C4-2B (cell line): ENCODE measurements around the gene ZFAND3.

Experiments
- H3K27ac ChIP-seq: fragments of 450-650 bp; 2 replicates; pipeline ENCODE4 v1.5.1; 2017
- ZFX ChIP-seq: fragments of 450-650 bp; IDR thresholded peaks from 2 replicates; pipeline ENCODE4 v1.6.1; 2017
- TF ChIP-seq, protein P1 (sequence below): fragments of 450-650 bp; conservative IDR thresholded peaks from 2 replicates; pipeline ENCODE4 v1.5.1; 2017; ENCODE audit warnings: mild to moderate bottlenecking

The ZFAND3 gene

DNA sequence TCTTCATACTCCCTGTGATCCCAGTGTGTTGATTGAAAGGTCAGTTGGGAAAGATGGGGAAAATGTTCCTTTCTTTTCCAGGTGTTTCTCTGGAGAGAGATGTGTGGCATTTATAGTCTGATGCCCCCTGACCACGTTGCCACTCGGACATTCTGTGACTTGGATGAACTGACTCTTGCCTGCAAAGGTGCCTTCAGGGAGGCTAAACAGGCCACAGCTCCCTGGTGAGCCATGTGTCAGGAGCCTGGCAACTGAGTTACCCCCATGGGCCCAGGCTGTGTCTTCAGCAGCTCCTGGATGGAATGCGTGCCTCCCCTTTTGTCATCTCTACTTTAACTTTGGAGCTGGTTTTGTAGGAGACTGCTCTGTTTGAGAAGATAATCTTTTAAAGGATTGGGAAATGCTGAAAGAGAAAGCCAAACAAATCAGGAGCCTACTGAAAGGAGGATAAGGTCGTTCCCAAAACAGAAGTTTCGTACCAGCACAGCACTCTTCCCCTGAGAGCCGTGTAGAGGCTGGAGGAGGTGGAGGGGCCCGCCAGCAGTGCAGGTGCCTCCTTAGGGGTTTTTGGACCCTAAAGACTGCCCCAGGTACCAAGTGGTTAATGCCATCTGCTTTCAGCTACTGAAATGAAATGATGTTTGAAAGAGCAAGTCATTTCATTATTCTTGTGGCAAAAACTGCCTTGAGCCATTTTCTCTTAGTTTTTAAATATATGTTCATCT, 322.8 kb downstream of the ZFAND3 start:
- H3K27ac ChIP-seq = no peak overlapping the region

DNA sequence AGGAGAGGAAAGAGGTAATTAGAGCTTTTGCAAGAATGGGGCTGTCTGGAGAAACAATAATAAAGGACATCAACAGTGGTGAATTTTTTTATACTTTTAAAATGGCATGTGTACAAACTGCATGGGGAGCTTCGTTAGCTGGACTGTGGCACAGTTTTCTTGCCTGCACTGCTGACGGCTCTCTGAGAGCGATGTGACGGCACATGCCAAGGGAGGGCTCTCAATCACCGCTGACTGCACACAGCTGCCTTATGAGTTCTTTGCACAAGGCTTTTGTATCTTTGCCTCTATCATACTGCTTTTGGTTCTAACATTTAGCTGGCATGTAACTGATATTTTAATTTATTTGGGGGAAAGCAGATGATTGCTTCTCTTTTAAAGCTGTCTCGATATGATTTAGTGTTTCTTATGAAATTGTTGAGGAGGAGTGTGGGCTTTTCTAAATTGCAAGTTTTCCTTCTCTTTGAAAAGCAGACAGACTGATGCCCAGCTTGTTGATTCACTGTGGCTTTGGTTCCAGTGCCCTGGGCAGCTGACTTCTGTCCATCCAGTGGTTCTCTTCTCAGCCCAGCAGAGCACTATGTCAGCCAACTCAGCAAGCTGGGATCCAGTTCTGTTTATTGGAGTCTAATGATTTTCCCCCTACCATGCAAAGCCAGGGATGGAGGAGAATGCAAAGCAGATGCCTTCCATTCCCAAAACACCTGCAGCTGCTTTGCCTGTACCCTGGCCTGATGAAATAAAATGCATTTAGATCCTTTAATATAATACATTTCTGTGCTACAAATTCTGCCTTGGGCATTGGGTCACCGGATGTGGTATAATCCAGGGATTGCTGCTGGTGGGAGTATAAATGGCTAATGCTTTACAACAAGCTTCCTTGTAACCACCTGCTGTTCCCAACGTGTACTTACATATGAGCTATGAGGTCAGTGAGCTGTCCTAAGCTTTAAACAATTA, 323.9 kb downstream of the ZFAND3 start:
- TF ChIP-seq ZFX = no peak
- TF ChIP-seq, protein P1, sequence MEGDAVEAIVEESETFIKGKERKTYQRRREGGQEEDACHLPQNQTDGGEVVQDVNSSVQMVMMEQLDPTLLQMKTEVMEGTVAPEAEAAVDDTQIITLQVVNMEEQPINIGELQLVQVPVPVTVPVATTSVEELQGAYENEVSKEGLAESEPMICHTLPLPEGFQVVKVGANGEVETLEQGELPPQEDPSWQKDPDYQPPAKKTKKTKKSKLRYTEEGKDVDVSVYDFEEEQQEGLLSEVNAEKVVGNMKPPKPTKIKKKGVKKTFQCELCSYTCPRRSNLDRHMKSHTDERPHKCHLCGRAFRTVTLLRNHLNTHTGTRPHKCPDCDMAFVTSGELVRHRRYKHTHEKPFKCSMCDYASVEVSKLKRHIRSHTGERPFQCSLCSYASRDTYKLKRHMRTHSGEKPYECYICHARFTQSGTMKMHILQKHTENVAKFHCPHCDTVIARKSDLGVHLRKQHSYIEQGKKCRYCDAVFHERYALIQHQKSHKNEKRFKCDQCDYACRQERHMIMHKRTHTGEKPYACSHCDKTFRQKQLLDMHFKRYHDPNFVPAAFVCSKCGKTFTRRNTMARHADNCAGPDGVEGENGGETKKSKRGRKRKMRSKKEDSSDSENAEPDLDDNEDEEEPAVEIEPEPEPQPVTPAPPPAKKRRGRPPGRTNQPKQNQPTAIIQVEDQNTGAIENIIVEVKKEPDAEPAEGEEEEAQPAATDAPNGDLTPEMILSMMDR = no peak
- H3K27ac ChIP-seq = no peak overlapping the region

More for the DNA sequence above, 322.8 kb downstream of the ZFAND3 start:
- no peak for TF ChIP-seq ZFX
- TF ChIP-seq, protein P1 = no peak

DNA sequence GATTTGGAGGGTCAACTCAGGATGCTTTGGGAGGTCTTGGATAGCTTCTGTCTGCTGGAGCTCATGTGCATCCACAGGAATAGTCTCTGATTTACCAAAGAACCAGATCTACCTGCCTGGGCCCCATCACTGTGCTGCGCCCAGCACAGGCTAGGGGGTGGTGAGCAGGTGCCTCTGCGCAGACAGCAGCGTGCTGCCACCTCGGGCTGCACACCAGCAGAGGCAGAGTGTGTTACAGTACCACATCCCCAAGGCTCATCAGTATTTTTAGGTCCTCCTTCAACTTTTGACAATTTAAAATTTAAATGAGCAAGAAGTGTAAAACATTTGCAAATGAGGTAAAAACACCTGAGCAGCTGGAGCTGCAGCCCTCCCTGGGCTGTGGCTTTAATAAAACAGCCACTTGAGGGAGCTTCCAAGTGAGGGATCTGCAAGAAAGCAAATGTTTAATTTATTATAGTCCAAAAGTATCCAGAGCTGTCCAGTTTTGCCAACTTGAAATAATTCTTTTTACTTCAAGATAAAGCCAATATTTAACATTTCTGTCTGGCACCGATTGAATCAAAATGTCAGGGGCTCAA, 324.9 kb downstream of the ZFAND3 start:
- H3K27ac ChIP-seq = no peak overlapping the region

DNA sequence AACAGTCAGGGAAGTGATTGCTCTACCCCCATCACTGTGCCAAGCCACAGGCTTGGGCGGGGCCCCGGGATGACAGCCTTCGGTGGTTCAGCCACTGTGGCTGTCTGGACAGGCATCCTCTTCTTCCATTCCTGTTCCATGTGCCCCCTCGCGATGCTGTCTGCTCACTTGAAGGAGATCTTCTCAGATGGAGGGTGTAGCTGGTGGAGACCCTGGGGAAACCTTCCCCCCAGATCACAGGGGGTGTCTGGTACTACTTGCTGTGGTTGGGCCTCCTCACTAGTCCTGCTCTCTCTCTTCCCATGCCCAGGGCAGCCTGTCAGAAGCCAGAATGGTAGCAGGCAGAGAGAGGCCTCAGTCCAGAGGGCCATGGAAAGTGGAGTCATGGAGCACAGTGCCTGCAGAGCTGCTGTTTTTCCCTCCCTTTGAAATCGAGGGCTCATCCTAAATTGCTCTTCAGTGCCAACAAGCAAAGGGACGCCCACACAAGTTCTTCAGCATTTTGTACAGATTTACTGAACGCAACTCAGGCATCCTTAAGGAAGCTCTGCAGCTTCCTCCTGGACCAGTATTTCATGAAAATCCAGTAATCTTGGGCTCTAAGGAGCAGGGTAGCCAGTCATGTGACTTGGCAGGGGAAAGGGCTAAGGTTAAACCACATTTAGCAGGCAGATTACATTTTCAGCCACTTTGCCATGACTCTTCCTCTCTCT, 326.6 kb downstream of the ZFAND3 start:
- TF ChIP-seq, protein P1 = no peak
- no peak for TF ChIP-seq ZFX
- no peak overlapping the region for H3K27ac ChIP-seq

More for the DNA sequence above, 324.9 kb downstream of the ZFAND3 start:
- TF ChIP-seq ZFX = no peak

DNA sequence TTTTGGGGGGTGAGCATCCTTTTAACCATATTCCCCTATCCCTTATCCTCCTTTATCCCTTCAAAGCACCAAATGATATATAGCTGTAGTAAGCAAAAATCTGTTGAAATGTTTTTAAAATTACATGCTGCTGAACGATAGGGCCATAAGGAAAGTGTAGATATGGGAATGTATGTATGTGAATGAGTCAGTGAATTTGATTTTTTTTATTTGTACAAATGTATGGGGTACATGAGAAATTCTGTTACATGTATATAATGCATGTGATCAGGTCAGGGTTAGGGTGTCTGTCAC, 327.2 kb downstream of the ZFAND3 start:
- H3K27ac ChIP-seq = no peak overlapping the region
- TF ChIP-seq, protein P1 = no peak
- no peak for TF ChIP-seq ZFX

DNA sequence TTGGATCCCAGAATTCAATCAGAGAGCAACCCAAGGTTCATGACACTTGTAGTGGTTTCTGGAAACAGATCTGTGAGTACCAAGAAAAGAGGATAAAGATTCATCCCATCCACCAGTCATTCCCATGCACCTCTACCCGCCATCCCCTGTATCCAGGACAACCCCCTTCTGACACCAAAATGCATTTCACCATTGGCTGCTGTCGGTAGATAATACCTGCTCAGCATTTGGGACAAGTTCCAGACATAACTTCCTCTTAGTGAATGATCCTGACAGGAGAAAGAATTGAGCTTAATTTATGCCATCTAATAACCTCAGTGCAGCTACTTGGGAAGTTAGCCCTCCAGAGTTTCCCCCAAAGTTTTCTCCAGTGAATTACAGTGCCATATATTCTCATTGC, 329.1 kb downstream of the ZFAND3 start:
- TF ChIP-seq ZFX = no peak
- TF ChIP-seq, protein P1 = no peak
- H3K27ac ChIP-seq = no peak overlapping the region

DNA sequence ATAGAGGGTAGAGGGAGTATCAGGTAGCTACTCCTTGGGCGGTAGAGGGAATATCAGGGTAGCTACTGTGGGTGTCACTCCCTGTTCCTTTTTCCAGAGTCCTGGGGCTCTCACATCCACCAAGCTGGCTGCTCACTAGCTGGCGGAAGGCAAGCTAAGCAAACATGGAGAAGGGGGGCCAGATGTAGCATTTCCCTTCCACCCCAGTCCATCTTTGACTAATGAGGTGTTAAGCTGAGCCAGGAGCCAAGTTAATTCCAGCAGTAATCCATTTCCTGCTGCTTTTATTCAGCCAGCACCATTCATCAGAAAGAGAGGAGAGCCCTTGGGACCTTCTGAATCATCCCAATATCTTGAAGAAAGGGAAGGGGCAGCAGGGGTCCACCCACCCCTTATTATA, 330.0 kb downstream of the ZFAND3 start:
- no peak overlapping the region for H3K27ac ChIP-seq
- no peak for TF ChIP-seq ZFX
- TF ChIP-seq, protein P1 = no peak
